H9 (cell line): ENCODE measurements around the gene PLA2R1. TPM values are rescaled to one million over a fixed set of nuclear protein-coding genes. Genes with fewer than 3 reads are reported as not detected.

Experiments
- DNase-seq: peaks from one replicate; pipeline ENCODE4 v3.0.0-alpha.2; 2017
- H2AFZ ChIP-seq: one replicate; pipeline ENCODE4 v1.6.1; 2013; ENCODE audit warnings: mild to moderate bottlenecking, low read length, control low read depth, moderate library complexity
- H2AK5ac ChIP-seq: 2 replicates; pipeline ENCODE4 v1.6.1; 2013; ENCODE audit warnings: low read length, control low read depth, mixed read lengths; ENCODE audit not compliant: insufficient read length
- H2BK120ac ChIP-seq: one replicate; pipeline ENCODE4 v1.6.1; 2013; ENCODE audit warnings: low read depth, mild to moderate bottlenecking, low read length, control low read depth, inconsistent platforms; ENCODE audit not compliant: poor library complexity, severe bottlenecking
- H2BK12ac ChIP-seq: 2 replicates; pipeline ENCODE4 v1.6.1; 2013; ENCODE audit warnings: low read length, control low read depth, mixed read lengths, low read depth; ENCODE audit not compliant: insufficient read length
- H2BK15ac ChIP-seq: 2 replicates; pipeline ENCODE4 v1.6.1; 2013; ENCODE audit warnings: low read depth, low read length, control low read depth
- H2BK20ac ChIP-seq: one replicate; pipeline ENCODE4 v1.6.1; 2013; ENCODE audit warnings: low read depth, mild to moderate bottlenecking, low read length, control low read depth, inconsistent platforms; ENCODE audit not compliant: poor library complexity, severe bottlenecking
- H2BK5ac ChIP-seq: 2 replicates; pipeline ENCODE4 v1.6.1; 2013; ENCODE audit warnings: low read length, control low read depth, mixed read lengths; ENCODE audit not compliant: insufficient read length
- H3K14ac ChIP-seq: 2 replicates; pipeline ENCODE4 v1.6.1; 2013; ENCODE audit warnings: low read length, control low read depth; ENCODE audit not compliant: insufficient read depth
- H3K18ac ChIP-seq: 2 replicates; pipeline ENCODE4 v1.6.1; 2013; ENCODE audit warnings: low read depth, mild to moderate bottlenecking, mixed read lengths, low read length, control low read depth; ENCODE audit not compliant: insufficient read length
- H3K23ac ChIP-seq: 2 replicates; pipeline ENCODE4 v1.6.1; 2013; ENCODE audit warnings: low read length, control low read depth, mixed read lengths, low read depth; ENCODE audit not compliant: insufficient read length
- H3K23me2 ChIP-seq: 2 replicates; pipeline ENCODE4 v1.6.1; 2013; ENCODE audit warnings: low read depth, mild to moderate bottlenecking, mixed read lengths, low read length, control low read depth; ENCODE audit not compliant: insufficient read length, poor library complexity, severe bottlenecking
- H3K27ac ChIP-seq: 2 replicates; pipeline ENCODE4 v1.5.1; 2013; ENCODE audit warnings: low read length, control low read depth, mixed read lengths, low read depth; ENCODE audit not compliant: insufficient read length
- H3K27me3 ChIP-seq: 2 replicates; pipeline ENCODE4 v1.6.1; 2013; ENCODE audit warnings: low read length, control low read depth, inconsistent platforms; ENCODE audit not compliant: insufficient read depth
- H3K4ac ChIP-seq: 2 replicates; pipeline ENCODE4 v1.6.1; 2013; ENCODE audit warnings: low read depth, mild to moderate bottlenecking, control low read depth, inconsistent platforms, low read length, moderate library complexity
- H3K4me1 ChIP-seq: 2 replicates; pipeline ENCODE4 v1.6.1; 2013; ENCODE audit warnings: low read length, control low read depth, inconsistent platforms; ENCODE audit not compliant: insufficient read depth
- H3K4me2 ChIP-seq: 2 replicates; pipeline ENCODE4 v1.6.1; 2013; ENCODE audit warnings: low read length, control low read depth, mixed read lengths; ENCODE audit not compliant: insufficient read length, insufficient read depth
- H3K56ac ChIP-seq: 2 replicates; pipeline ENCODE4 v1.6.1; 2013; ENCODE audit warnings: low read depth, mild to moderate bottlenecking, mixed read lengths, low read length, control low read depth; ENCODE audit not compliant: insufficient read length
- H3K79me1 ChIP-seq: 2 replicates; pipeline ENCODE4 v1.6.1; 2013; ENCODE audit warnings: low read depth, mild to moderate bottlenecking, moderate library complexity, low read length, control low read depth, inconsistent platforms; ENCODE audit not compliant: insufficient read depth, poor library complexity, severe bottlenecking
- H3K79me2 ChIP-seq: 2 replicates; pipeline ENCODE4 v1.6.1; 2013; ENCODE audit warnings: low read length, control low read depth, inconsistent platforms; ENCODE audit not compliant: insufficient read depth
- H3K9ac ChIP-seq: 2 replicates; pipeline ENCODE4 v1.6.1; 2013; ENCODE audit warnings: low read length, control low read depth, mixed read lengths; ENCODE audit not compliant: insufficient read length; ENCODE audit errors: extremely low read depth
- H3K9me3 ChIP-seq: one replicate; pipeline ENCODE4 v1.6.1; 2013; ENCODE audit warnings: low read depth, low read length, inconsistent platforms; ENCODE audit not compliant: control insufficient read depth
- H3T11ph ChIP-seq: one replicate; pipeline ENCODE4 v1.6.1; 2013; ENCODE audit warnings: mild to moderate bottlenecking, low read length, control low read depth, inconsistent platforms
- H4K20me1 ChIP-seq: one replicate; pipeline ENCODE4 v1.6.1; 2013; ENCODE audit not compliant: control insufficient read depth, insufficient read length, insufficient read depth
- H4K5ac ChIP-seq: 2 replicates; pipeline ENCODE4 v1.6.1; 2013; ENCODE audit warnings: low read depth, mild to moderate bottlenecking, mixed read lengths, low read length, control low read depth; ENCODE audit not compliant: insufficient read length
- H4K8ac ChIP-seq: replicated peaks from 2 replicates; pipeline ENCODE4 v1.6.1; 2013; ENCODE audit warnings: low read length, control low read depth, mixed read lengths, low read depth; ENCODE audit not compliant: insufficient read length
- H4K91ac ChIP-seq: 2 replicates; pipeline ENCODE4 v1.6.1; 2013; ENCODE audit warnings: low read depth, mild to moderate bottlenecking, moderate library complexity, mixed read lengths, low read length, control low read depth; ENCODE audit not compliant: insufficient read length
- H3K27ac Mint-ChIP-seq, 3 experiments: 2 replicates in 2 of 3; 3 replicates in 1 of 3; pipeline ENCODE4 v1.8.0; 2020 to 2021; ENCODE audit warnings: mixed read lengths in 3 of 3, mild to moderate bottlenecking in 1 of 3, moderate library complexity in 1 of 3
- H3K27me3 Mint-ChIP-seq: 2 replicates; pipeline ENCODE4 v1.8.0; 2021; ENCODE audit warnings: low read depth, mild to moderate bottlenecking, moderate library complexity, mixed read lengths
- H3K36me3 Mint-ChIP-seq, 3 experiments: 2 replicates in 2 of 3; 3 replicates in 1 of 3; pipeline ENCODE4 v1.8.0; 2020 to 2021; ENCODE audit warnings: low read depth in 3 of 3, mixed read lengths in 3 of 3; ENCODE audit not compliant: insufficient read depth in 1 of 3
- H3K4me1 Mint-ChIP-seq, 2 experiments: 2 replicates each; pipeline ENCODE4 v1.8.0; 2020; ENCODE audit warnings: mixed read lengths in 2 of 2
- H3K4me3 Mint-ChIP-seq, 2 experiments: 2 replicates in 1 of 2; 3 replicates in 1 of 2; pipeline ENCODE4 v1.8.0; 2020 to 2021; ENCODE audit warnings: mild to moderate bottlenecking in 2 of 2, mixed read lengths in 2 of 2, moderate library complexity in 1 of 2
- H3K9me3 Mint-ChIP-seq, 2 experiments: 2 replicates in 1 of 2; 3 replicates in 1 of 2; pipeline ENCODE4 v1.8.0; 2020; ENCODE audit warnings: mild to moderate bottlenecking in 2 of 2, mixed read lengths in 2 of 2, moderate library complexity in 1 of 2
- WGBS: extraction: QIAGEN DNeasy Blood & Tissue Kit; methylation state at CpG from one replicate; pipeline ENCODE4 v1.1.7; 2013; ENCODE audit warnings: missing lambda C conversion rate, low lambda C conversion rate, mixed read lengths; ENCODE audit not compliant: insufficient read length; ENCODE audit errors: extremely low coverage; 5-methylcytosine and 5-hydroxymethylcytosine counted together
- total RNA-seq: library from RNA; stranded (reverse); gene quantifications from 2 replicates; pipeline ENCODE4 v1.2.1, GENCODE V29; 2021
- TF ChIP-seq, protein P1 (sequence below): fragments of 200-600 bp; sonication (generic); conservative IDR thresholded peaks from 3 replicates; pipeline ENCODE4 v1.8.0; 2021; ENCODE audit warnings: antibody characterized with exemption, mild to moderate bottlenecking

PLA2R1 gene
- total RNA-seq, 1 experiment from 2014 or later: 0.83 TPM

DNA sequence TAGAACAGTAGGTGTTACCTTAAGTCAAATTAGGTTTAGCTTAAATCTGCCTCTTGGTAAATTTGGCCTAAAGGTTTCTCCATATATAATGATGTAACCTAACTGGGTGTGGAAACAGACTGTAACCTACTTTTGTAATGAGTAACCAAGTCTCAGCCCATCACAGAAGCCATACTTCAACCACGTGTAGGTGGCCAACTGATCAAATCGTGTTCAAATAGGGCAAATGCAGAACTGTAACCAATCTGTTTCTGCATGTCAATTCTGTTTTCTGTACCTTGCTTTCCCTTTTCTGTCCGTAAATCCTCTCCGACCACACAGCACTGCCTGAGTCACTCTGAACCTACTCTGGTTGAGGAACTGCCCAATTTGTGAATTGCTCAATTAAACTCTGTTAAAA lies 34.0 kb upstream of the PLA2R1 start:
- H2BK120ac ChIP-seq: no peak overlapping the region
- Mint-ChIP-seq H3K4me3 (no peak overlapping the region), H3K36me3 (peaks cover 7 to 19% (median 11%) of the 10 kb centered on the region in 3 experiments; a peak in 6 of 7 replicates), H3K4me1 (no peaks in the 10 kb centered on the region), H3K27me3 (no peaks in the 10 kb centered on the region; the same call in 1 of the 2 replicates), H3K9me3 (peaks cover 27 to 32% of the 10 kb centered on the region in 2 experiments), H3K27ac (no peak overlapping the region)
- H4K5ac ChIP-seq: no peak overlapping the region
- no peak overlapping the region for H3K14ac ChIP-seq
- no peak overlapping the region for H3K4ac ChIP-seq
- no peak overlapping the region for H2BK20ac ChIP-seq
- no peak overlapping the region for H3K56ac ChIP-seq
- H3T11ph ChIP-seq: no peak overlapping the region
- H4K20me1 ChIP-seq: no peaks in the 10 kb centered on the region
- H2BK15ac ChIP-seq: no peak overlapping the region
- no peak overlapping the region for H3K9ac ChIP-seq
- H3K4me2 ChIP-seq: no peak overlapping the region
- H3K27ac ChIP-seq: no peak overlapping the region
- no peaks in the 10 kb centered on the region for H3K27me3 ChIP-seq
- no CpG with 5 or more reads among the region's 4 CpGs for WGBS
- no peaks in the 10 kb centered on the region for H3K4me1 ChIP-seq
- H2BK12ac ChIP-seq: no peak overlapping the region
- no peak overlapping the region for H2BK5ac ChIP-seq
- no peaks in the 10 kb centered on the region for H3K9me3 ChIP-seq
- TF ChIP-seq, protein P1, sequence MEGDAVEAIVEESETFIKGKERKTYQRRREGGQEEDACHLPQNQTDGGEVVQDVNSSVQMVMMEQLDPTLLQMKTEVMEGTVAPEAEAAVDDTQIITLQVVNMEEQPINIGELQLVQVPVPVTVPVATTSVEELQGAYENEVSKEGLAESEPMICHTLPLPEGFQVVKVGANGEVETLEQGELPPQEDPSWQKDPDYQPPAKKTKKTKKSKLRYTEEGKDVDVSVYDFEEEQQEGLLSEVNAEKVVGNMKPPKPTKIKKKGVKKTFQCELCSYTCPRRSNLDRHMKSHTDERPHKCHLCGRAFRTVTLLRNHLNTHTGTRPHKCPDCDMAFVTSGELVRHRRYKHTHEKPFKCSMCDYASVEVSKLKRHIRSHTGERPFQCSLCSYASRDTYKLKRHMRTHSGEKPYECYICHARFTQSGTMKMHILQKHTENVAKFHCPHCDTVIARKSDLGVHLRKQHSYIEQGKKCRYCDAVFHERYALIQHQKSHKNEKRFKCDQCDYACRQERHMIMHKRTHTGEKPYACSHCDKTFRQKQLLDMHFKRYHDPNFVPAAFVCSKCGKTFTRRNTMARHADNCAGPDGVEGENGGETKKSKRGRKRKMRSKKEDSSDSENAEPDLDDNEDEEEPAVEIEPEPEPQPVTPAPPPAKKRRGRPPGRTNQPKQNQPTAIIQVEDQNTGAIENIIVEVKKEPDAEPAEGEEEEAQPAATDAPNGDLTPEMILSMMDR: no peak
- H2AFZ ChIP-seq: no peak overlapping the region
- no peak overlapping the region for H3K23ac ChIP-seq
- H3K79me1 ChIP-seq: no peaks in the 10 kb centered on the region
- H2AK5ac ChIP-seq: no peak overlapping the region
- H3K18ac ChIP-seq: no peak overlapping the region
- no peak overlapping the region for H4K8ac ChIP-seq
- no peaks in the 10 kb centered on the region for H3K79me2 ChIP-seq
- H4K91ac ChIP-seq: no peak overlapping the region
- H3K23me2 ChIP-seq: no peaks in the 10 kb centered on the region
- no peak for DNase-seq
